CD4-positive, alpha-beta T cell treated with Interleukin-2 at 100 ng/mL for 4 hours (primary cell): Measurements from ENCODE around the gene SH3PXD2A.

Experiments used
- DNase-seq: peaks from one replicate; pipeline ENCODE4 v3.0.0-alpha.2; 2020; ENCODE audit warnings: low spot score

SH3PXD2A gene

DNA sequence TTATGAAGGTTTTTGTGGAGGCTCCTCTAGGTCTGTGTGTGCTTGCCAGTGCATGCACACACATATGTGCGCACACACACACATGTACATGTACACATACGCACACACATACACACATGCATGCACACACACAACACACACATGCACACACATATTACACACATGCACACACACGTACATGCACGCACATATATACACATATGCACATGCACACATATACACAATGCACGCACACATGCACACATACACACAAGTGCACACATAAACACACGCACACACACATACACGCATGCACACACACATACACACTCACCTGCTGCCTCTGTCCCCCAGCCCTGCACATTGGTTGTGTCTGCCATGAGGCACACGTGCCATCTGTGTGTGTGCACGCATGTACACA, 295.6 kb downstream of the SH3PXD2A start:
- no peak for DNase-seq

DNA sequence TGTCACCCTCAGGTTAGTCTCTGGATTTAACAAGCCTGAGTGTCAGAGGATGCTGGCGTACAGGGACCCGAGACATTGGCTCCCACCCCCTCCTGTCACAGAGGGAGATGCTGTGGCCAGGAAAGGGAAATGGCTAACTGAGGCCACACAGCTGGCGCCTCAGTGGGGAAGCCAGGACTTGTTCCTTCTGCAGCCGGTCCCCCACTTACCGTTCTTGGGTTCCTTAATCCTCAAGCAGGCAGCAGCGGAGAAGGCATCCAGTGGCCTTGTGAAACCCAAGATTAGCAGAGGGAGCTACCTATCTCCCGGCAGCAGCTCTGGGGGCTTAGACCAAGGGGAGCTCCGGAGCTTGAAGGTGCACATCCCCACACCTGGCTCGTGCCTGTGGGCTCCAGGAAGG, 296.5 kb downstream of the SH3PXD2A start:
- DNase-seq = no peak

DNA sequence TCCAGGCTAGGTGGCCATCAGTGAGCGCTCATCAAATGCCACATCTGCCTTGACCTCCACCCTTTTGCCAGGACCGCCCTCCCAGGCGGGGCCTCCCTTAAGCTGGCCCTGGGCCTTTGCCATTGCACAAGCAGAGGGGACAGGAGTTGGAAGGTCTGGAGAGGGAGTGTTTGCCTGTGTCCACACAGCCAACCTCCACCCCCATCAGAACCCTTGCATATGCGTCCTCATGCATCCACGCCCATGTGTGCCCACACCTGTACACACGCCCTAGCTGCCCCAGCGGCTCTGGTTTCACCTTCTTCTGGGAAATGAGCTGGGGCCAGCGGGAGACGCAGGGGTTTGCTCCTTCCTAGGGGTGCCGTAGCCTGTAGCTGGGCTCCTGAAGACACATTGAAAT, 297.9 kb downstream of the SH3PXD2A start:
- no peak for DNase-seq

DNA sequence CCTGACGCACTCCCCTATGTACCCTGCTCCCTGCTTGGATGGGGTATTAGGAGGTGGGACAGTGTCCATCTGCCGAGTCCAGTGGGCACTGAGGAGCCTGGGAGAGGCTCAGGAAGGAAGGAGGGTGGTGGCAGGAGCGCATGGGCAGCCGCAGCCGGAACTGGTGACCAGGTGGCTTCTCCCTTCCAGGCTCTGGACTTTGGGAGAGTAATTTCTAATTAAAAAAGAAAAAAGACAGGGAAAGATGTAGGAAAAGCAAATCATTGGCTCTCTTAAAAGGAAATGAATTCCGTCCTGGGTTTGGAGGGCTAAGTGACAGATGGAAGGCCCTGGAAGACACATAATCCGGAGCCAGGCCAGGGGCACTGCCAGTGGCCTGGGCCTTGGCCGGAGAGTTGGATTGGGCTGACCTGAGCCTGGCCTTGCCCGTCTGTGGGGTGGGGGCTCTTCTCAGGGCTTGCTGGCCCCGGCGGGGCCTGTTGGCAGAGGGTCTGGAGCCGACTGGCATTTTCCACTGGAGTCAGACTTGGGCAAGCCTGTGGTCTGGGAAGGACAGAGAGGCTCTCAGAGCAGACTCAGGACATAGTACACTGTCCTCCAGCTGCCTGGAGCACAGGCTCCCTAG, 298.9 kb downstream of the SH3PXD2A start:
- no peak for DNase-seq

DNA sequence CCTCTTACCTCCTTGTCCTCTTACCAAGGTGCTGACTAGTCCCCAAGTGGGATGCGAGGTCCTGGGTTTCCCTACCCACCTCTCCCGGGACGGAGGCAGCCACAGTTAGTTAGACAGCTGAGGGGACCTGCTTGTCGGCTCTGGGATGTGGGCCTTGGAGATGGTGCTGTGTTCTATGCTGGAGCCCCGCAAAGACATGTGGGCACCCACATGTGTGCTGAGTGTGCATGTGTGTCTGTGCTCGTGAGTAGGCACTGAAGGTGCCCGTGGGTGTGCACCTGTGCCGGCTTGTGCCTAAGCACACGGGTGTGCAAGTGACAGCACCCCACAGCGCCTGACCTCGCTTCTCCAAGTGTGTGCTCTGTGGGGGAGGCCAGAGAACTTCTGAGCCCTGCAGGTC, 299.7 kb downstream of the SH3PXD2A start:
- no peak for DNase-seq

DNA sequence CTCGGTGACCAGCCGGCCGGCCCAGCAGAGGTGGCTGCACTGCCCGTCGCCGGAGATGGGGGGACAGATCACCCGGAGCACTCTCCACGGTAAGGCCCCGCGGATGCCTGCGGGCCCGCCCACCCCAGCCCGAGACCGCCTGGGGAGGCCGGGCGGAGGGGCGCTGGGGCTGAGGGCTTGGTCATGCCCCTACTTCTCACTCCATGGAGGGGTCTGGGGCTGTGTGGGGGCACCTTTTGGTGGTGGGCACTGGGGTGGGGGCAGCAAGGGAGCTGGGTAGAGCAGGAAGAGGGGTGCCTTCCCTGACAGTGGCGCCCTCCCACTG, 300.1 kb downstream of the SH3PXD2A start:
- DNase-seq = no peak

DNA sequence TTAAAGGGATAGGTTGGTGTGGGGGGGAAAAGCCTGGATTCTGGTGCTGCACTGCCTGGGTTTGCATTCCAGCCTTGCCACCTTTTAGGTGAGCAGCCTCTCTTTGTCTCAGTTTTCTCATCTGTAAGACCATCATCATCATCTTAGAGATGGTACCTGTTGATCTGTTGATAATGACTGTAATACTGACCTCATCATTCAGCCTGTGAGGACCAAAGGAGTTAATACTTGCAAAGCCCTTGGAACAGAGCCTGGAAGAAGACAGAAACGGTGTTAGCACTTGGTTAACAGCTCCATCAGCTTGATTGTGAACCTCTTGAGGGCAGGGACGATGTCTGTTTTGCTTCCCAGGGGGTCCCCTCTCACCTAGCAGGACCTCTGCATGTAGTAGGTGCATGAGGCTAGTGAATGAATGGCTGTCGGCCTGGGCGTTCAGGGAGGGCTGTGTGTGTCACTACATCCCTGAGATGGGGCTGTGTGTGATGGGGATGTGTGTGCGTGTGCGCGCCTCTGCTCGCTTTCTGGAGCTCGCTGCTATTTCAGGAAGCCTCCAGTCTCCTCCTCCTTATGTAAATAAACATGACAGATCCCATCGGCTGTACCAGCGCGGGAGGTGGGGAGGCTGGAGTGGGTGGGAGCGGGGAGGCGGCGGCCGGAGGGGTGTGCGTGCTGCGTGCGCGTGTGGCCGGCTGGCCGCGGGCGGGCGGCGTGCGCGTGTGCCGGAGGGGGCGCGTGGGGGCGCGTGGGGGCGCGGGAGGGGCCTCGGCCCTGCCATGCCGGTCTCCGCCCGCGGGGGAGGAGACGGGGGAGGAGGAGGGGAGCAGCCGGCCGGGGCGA, 300.7 kb downstream of the SH3PXD2A start:
- DNase-seq = peak; percentile 4

DNA sequence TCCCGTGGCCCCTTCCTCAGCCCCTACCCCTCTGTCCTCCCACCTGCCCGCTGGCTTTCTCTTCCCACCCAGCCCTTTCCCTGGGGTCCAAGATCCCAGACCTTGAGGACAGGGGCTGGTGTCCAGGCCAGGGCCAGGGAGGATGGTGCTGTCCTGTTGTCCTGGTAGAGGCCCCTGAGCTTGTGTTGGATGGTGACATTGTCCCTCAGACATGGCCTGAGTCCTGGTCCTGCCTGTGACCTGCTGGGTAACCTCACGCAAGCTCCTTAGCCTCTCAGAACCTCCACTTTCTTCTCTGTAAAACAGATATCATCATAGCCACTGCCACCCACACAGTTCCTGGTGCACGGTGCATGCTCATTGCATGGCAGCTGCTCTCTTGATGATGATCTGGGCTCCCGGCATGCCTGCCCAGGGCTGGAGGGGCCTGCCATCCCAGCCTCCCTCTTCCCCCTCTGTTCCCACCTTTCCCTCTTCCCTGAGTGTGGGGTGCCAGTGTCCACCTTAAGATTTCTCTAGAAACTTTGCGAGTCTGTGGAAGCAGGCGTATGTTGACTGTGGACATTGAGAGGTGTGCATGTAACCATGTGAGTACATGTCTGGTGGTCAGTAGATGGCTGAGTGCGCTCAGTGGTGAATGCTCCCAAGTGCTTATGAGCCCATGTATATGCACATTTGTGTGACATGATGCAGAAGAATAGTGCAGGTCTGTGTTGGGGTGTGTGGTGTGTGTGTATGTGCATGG, 301.5 kb downstream of the SH3PXD2A start:
- no peak for DNase-seq

DNA sequence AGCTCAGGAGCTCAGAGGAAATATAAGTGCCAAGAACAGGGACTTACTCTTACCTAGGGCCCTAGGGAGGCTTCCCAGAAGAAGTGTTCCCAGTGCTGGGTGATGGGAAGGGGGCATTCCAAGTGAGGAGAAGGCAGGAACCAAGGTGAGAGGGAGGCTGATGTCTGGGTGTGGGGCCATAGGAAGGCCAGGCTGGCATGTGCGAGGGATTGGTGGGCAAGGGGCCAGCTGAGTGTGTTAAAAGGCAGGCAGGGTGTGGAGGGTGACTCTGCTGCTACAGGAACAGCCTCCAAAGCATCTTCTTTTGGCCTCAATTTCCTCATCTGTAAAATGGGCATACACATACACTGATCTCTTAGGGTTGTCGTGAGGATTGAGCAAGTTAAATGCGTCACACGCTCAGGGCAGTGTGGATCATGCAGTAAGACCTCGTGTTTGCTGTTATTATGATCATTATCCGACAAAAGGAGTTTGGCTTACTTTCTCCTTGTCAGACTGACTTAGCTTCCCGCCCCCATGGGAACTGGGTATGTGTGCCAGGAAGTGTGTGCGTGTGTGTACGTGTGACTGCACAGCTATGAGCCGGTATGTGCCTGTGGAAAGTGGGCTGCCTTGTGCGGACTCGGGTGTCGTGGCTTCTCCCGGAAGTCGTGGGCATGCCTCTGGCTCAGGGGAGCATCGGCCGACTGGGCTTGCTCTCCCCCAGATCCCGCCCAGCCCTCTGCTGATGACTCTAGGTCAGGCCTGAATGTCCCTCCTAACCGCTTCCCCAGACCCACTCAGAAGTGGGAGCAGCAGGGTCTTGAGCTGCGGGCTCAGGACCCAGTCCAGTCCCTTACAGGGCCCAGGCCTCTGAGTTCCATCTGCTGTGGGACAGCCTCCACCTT, 302.3 kb downstream of the SH3PXD2A start:
- DNase-seq = no peak

DNA sequence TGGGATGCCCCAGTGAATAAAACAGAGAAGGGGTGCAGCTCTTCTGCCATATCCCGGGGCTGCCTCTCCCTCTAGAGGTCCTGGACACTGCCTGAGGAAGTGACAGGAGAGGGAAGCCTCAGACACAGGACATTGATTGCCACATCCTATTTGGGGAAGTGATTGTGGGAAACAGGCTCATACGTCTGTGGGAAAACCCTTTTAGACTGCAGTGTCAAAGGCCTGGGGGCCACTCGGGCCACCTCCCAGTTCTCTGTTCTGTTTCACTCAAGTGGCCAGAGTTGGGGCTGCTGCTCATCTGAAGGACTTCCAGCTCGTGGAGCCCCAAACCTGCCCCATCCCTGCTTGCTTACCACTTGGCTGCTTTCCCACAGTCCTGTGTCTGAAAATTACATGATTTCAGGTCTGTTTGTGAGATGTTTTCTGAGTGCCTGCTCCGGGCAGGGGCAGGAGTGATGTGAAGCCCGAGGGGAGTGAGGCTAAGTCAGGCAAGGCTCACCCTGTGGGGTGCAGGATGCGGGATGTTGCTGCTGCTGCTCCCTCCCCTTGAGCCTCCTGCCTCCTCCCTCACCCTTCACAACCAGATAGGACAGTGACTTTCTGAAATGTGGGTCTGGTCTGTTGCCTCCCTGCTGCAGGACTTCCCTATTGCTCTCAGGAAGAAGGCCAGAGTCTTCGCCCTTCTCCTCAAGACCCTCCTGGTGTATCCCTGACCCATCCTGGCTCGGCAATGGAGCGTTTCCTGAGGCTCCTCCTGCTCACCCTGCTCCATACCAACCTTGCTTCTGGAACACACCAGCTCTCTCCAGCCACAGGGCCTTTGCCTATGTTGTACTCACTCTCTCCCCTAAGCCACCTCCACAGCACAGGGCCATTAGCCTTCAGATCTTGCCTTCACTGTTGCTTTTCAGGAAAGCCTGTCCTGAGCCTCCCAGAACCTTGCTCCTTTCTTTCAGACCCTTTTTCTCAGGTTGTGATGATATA, 303.5 kb downstream of the SH3PXD2A start:
- DNase-seq = no peak

DNA sequence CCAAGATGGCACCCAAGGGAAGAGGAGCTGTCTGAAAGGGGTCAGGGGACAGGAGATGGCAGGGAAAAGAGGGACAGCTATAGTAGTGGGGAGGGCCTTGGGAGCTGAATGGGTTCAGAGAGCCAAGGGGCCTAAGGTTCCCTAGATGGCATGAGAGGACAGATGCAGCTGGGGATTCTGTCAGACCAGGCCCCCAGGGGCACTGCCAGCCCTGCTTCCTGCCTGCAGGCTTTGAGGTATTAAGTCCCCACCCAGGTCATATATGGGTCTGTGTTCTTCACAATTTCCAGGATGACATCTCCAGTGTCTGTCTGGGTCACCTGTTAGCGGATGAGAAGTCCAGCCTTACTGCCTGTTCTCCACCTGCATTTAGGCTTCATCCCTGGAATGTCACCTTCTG, 305.1 kb downstream of the SH3PXD2A start:
- DNase-seq = no peak

DNA sequence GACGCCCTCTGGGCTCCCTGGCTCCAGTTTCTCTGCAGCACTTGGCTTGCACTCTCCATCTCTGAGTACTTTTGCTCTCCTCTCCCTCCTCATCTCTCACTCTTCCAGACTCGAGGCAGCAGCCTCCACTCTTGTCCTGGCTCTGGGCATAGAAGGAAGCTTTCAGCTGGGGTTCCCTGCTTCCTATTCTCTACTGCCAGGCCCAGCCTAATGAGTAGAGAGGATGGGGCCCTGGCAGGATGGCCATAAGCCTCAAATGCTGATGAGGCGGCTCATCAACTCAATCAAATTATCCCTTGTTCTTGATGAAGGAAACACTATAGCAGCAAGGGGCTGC, 306.1 kb downstream of the SH3PXD2A start:
- no peak for DNase-seq

DNA sequence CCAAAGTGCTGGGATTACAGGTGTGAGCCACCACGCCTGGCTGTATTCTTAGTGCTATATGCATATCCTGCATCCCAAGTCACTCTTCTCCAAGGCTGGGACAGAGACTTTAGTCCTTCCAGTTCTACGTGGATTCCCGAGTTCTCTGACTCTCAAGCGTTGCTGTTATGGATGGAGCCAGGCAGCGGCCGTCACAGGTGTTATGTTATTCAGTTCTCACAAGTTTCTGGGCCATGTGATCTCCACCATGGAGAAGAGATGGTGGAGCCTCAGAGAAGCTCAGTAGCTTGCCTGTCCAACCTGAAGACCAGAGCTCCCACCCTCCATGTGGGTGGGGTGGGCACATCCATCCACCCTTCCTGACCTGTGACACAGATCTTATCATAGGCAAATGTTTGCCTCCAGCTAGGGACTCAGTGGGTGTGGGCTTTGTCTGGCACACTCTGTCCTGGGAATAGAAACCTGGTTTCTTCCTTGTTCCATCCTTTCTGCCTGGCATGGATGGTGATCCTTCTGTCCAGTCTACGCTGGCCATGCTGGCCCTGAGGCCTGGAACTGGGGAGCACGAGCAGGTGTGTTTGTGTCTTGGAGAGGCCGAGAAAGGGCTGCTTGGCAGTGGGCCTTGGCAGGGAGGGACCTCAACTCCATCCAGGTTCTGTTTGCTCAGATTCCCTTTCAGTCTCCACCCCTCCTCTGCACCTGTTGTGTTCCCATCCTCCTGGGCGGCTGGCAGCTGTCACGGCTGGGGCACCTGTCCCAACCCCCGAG, 306.6 kb downstream of the SH3PXD2A start:
- no peak for DNase-seq

DNA sequence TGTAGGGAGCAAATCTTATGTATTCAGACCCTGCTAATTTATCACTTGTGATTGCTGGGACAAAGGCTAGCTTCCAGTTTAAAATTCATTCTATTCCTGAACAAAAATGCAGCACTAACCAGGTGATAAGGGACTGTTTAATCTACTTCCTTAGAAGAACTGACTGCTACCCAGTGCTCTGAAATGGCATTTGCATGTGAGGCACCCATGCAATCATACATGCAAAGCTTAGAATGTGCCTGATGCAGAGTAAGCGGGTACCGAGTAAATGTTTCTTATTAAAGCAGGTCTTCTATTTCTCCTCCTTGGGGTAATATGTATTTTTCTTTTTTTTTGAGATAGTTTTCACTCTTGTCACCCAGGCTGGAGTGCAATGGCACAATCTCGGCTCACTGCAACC, 307.4 kb downstream of the SH3PXD2A start:
- no peak for DNase-seq

DNA sequence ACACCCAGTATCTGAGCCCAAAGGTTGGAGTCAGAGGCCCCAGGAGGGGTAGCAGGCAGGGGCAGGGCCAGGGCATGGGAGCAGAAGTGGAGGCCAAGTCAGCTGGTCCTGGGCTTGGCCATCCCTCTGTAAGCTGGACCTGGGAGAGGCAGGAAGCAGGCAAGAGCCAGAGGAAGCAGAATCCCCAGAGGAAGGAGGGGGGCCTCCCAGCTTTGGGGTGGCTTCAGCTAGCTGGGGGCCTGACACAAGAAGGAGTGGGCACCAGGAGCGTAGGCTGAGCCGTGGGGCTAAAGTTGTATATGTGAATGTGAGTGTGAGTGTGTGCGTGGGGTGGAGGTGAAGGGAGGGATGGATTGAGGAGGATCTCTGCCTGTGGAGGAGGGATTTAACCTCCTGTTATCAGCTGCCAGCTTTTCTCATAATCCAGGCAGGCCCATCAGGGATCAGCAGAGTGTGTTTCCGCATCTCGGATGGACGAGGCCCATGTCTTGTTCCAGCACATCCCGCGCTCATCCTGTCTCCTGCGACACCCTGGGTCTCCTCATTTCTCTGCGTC, 307.9 kb downstream of the SH3PXD2A start:
- DNase-seq = no peak

DNA sequence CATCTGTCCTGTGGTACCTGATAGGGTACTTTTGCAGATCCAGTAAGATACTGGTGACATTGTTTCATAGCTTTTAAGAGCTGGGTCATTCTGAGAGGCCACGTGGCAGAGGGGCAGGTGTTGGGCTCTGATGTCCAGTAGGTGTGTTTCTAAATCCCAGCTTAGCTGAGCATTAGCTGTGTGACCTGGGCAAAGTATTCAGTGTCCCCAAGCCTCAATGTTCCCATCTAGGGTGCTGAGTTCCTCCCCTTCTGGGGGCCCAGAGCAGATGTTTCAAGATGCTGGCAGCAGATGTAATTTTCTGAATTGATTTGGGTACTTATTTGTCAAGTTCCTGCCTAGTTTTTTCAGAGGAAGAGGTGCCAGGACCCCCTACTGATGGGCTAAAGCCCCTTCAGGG, 309.0 kb downstream of the SH3PXD2A start:
- DNase-seq = no peak

DNA sequence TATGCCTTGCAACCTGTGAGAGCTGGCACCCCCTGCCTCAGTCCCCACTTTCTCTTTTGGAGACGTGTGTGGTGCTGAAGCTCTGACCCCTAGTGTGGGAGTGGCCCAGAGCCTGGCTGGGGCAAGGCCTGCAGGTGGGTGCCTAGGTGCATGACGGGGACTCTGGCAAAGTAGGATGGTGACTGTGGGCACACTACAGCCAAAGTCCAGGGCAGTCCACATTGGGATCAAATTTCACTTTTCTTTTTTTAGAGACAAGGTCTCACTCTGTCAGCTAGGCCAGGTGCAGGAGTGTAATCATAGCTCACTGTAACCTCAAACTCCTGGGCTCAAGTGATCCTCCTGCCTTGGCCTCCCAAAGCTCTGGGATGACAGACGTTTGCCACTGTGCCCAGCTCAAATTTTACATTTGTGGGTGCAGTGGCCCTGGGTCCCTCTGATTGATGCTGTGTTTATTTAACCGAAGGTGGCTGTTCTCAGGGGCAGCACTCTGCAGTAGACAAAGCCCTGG, 309.6 kb downstream of the SH3PXD2A start:
- DNase-seq = no peak

DNA sequence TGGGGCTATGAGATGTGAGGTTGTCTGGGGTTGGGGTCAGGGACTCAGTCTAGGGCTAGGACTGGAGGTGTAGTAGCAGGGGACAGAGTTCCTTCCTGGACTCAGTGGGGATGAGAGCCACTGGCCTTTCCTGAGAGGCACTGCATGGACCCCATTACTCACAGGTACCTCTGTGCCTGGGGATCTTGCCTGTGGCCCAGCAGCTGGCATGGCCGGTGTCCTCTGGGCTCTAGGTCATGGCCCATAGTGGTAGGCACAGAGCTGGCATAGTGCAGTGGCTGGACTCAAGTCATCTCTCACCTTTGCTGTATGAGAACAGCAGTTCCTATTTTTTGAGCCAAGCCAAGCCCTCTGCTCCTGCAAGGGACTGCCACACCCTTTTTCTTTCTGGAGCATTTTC, 310.0 kb downstream of the SH3PXD2A start:
- DNase-seq = no peak

DNA sequence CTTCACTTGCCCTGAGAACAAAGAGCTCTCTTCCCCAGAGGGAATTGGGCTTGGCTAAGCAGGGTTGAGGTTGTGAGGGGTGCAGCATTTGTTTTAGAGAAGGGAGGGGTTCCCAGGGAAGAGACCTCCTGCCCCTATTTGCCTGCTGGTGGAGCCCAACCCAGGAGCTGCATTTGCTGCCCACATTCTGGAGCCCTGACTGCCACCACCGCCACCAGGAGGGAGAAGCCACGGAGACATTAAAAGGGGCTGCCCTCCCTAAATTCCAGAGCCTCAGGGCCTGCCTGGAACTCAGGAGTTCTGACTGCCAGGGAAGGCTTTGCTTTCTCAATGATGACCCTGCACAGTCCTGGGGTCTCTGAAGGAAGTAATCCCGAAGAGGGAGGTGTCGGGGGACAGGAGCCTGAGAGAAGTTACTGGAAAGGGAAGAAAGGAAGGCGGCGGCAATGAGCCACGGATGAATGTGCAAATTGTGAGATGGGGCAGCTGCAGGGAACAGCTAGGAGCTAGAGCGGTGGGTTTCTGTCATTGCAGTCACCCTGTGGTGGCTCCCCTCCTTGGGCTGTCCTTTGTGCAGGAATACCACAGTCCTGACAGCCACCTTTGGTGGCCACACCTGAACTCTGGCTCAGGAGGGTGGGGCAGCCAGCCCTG, 310.6 kb downstream of the SH3PXD2A start:
- no peak for DNase-seq
